Loucy (cell line): ENCODE results near the gene OGG1.

Source experiments
- EZH2phosphoT487 ChIP-seq: fragments of 200-600 bp; IDR thresholded peaks from 2 replicates; pipeline ENCODE4 v1.6.1; 2018; ENCODE audit warnings: antibody characterized with exemption, mild to moderate bottlenecking, moderate library complexity, borderline replicate concordance
- TF ChIP-seq, protein P1 (sequence below): fragments of 200-600 bp; sonication (generic); conservative IDR thresholded peaks from 2 replicates; pipeline ENCODE4 v1.5.1; 2014; ENCODE audit warnings: mild to moderate bottlenecking, antibody characterized with exemption, low read length

DNA sequence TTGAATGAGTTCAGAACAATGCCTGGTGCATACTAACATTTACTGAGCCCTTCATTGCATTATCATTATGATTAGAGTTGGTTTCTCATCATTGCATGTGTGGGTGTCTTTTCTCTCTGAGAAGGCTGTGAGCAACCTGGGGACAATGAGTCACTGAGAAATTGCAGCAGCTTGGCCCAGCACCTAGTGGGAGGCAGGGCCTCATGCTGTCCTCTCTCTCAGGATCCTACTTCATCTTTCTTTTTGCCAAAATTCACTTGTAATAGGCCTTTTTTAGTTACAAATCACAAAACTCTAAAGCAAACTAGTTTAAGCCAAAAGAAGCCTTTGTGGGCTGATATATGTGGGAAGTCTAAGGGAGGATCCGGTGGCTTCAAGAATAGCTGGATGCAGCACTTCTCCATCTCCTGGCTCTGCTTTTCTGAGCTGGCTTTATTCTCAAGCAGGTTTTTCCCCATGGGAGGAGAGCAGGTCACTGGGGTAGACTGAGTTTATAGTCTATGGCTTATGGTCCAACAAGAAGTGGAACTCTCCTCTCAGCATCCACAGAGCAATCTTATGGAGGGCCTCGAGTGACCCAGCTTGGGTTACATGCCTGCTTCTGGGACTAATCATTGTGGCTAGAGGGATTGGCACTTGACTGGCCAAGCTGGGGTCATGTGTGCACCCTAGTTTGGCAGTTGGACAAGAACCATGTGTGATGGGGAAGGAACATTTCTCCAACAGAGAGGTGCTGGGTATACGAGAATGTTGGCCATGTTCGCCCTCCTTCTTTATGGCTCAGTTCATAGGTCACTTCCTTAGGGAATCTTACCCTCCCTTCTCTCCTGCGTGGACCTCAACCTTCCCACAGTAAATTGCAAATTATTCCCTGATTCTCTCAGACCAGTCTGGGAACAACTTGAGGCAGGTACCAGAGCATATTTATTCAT is 28.7 kb downstream of the OGG1 start:
- TF ChIP-seq, protein P1, sequence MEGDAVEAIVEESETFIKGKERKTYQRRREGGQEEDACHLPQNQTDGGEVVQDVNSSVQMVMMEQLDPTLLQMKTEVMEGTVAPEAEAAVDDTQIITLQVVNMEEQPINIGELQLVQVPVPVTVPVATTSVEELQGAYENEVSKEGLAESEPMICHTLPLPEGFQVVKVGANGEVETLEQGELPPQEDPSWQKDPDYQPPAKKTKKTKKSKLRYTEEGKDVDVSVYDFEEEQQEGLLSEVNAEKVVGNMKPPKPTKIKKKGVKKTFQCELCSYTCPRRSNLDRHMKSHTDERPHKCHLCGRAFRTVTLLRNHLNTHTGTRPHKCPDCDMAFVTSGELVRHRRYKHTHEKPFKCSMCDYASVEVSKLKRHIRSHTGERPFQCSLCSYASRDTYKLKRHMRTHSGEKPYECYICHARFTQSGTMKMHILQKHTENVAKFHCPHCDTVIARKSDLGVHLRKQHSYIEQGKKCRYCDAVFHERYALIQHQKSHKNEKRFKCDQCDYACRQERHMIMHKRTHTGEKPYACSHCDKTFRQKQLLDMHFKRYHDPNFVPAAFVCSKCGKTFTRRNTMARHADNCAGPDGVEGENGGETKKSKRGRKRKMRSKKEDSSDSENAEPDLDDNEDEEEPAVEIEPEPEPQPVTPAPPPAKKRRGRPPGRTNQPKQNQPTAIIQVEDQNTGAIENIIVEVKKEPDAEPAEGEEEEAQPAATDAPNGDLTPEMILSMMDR = no peak
- TF ChIP-seq EZH2phosphoT487 = no peak
